PC-3 (cell line): ENCODE results near the gene KRTAP5-3. TPM values are rescaled to one million over a fixed set of nuclear protein-coding genes. Genes with fewer than 3 reads are reported as not detected.

Source experiments
- ATAC-seq: fragments of 200-7000 bp; cut with Tn5 transposase; 2 replicates; pipeline ENCODE4 v1.9.1; 2020; ENCODE audit warnings: mild to moderate bottlenecking, moderate library complexity
- Bru-seq: library from RNA; stranded (reverse); fragments of 400-500 nt; gene quantifications from one replicate; lab custom pipeline; 2021; lab: Mats Ljungman, UMichigan
- BruChase-seq, 2 experiments: library from RNA; stranded (reverse); fragments of 400-500 nt; gene quantifications; one replicate each; lab custom pipeline; 2021; lab: Mats Ljungman, UMichigan
- BruUV-seq: library from RNA; stranded (reverse); fragments of 400-500 nt; replicated peaks from 2 replicates; lab custom pipeline; 2021; lab: Mats Ljungman, UMichigan
- CTCF ChIA-PET: fragments of 300-600 bp; sonication (Branson Sonifier 250); formaldehyde crosslinking; loops from one replicate; lab custom pipeline; 2022; ENCODE audit warnings: antibody characterized with exemption; lab: Charles Lee
- POLR2A ChIA-PET: fragments of 300-600 bp; sonication (Branson Sonifier 250); formaldehyde crosslinking; loops from one replicate; lab custom pipeline; 2022; ENCODE audit warnings: antibody characterized with exemption; ENCODE audit not compliant: unreplicated experiment; lab: Charles Lee
- DNase-seq: peaks from one replicate; pipeline ENCODE4 v3.0.0-alpha.2; 2015
- H2AFZ ChIP-seq: fragments of 300-600 bp; sonication (generic); 2 replicates; pipeline ENCODE4 v1.6.0; 2016; ENCODE audit warnings: antibody characterized with exemption, low read length
- H3F3A ChIP-seq: fragments of 300-600 bp; sonication (generic); one replicate; pipeline ENCODE4 v1.6.0; 2017; ENCODE audit warnings: antibody characterized with exemption, low read length, control low read depth, mild to moderate bottlenecking; ENCODE audit not compliant: unreplicated experiment
- H3K27ac ChIP-seq: fragments of 300-600 bp; sonication (generic); 2 replicates; pipeline ENCODE4 v1.5.1; 2016; ENCODE audit warnings: mild to moderate bottlenecking, low read length
- H3K27me3 ChIP-seq: fragments of 300-600 bp; sonication (generic); 2 replicates; pipeline ENCODE4 v1.6.1; 2016; ENCODE audit warnings: low read length, mixed read lengths
- H3K36me3 ChIP-seq: fragments of 300-600 bp; sonication (generic); 2 replicates; pipeline ENCODE4 v1.6.1; 2016; ENCODE audit warnings: low read depth, mixed run types, low read length, mixed read lengths
- H3K4me1 ChIP-seq: fragments of 300-600 bp; sonication (generic); 2 replicates; pipeline ENCODE4 v1.5.1; 2016; ENCODE audit warnings: low read length; ENCODE audit not compliant: insufficient read depth
- H3K4me2 ChIP-seq: fragments of 300-600 bp; sonication (generic); 2 replicates; pipeline ENCODE4 v1.6.0; 2016; ENCODE audit warnings: low read length
- H3K4me3 ChIP-seq: fragments of 300-600 bp; sonication (generic); 2 replicates; pipeline ENCODE4 v1.5.1; 2016; ENCODE audit warnings: mild to moderate bottlenecking, low read length, mixed read lengths
- H3K79me2 ChIP-seq: fragments of 300-600 bp; sonication (generic); 2 replicates; pipeline ENCODE4 v1.6.1; 2017; ENCODE audit warnings: low read length, mixed read lengths
- H3K9ac ChIP-seq: fragments of 300-600 bp; sonication (generic); 2 replicates; pipeline ENCODE4 v1.6.0; 2016; ENCODE audit warnings: mild to moderate bottlenecking, low read length
- H3K9me2 ChIP-seq: fragments of 300-600 bp; sonication (generic); replicated peaks from 2 replicates; pipeline ENCODE4 v1.6.1; 2016; ENCODE audit warnings: mixed run types, low read length, mixed read lengths
- H3K9me3 ChIP-seq: fragments of 300-600 bp; sonication (generic); 2 replicates; pipeline ENCODE4 v1.6.1; 2016; ENCODE audit warnings: low read length, mixed read lengths
- H4K20me1 ChIP-seq: fragments of 300-600 bp; sonication (generic); 2 replicates; pipeline ENCODE4 v1.6.1; 2016; ENCODE audit warnings: low read length, mixed read lengths
- EZH2 ChIP-seq: fragments of 300-600 bp; sonication (generic); IDR thresholded peaks from one replicate; pipeline ENCODE4 v1.6.1; 2017; ENCODE audit warnings: antibody characterized with exemption, mild to moderate bottlenecking, low read length; ENCODE audit not compliant: unreplicated experiment
- EZH2phosphoT487 ChIP-seq: fragments of 300-600 bp; sonication (generic); IDR thresholded peaks from 2 replicates; pipeline ENCODE4 v1.6.1; 2018; ENCODE audit warnings: mild to moderate bottlenecking, antibody characterized with exemption, low read length, borderline replicate concordance
- intact Hi-C: fragments of 100-400 bp; cut with micrococcal nuclease; formaldehyde crosslinking; loops from 2 replicates; pipeline ENCODE4 v1.9.0; 2023
- long read RNA-seq: library from polyadenylated mRNA; unstranded; transcript quantifications from one replicate; pipeline ENCODE4 v2.0.0, GENCODE V29; 2021; ENCODE audit not compliant: unreplicated experiment
- total RNA-seq: library from RNA; depleted of rRNA; stranded (reverse); fragments of >200 nt; gene quantifications from 2 replicates; pipeline ENCODE4 v1.2.3, GENCODE V29; 2014; rRNA removed
- TF ChIP-seq, protein P1 (sequence below): fragments of 300-600 bp; sonication (generic); conservative IDR thresholded peaks from 2 replicates; pipeline ENCODE4 v1.5.1; 2017; ENCODE audit warnings: antibody characterized with exemption, low read depth, mild to moderate bottlenecking, low read length

Gene KRTAP5-3, protein sequence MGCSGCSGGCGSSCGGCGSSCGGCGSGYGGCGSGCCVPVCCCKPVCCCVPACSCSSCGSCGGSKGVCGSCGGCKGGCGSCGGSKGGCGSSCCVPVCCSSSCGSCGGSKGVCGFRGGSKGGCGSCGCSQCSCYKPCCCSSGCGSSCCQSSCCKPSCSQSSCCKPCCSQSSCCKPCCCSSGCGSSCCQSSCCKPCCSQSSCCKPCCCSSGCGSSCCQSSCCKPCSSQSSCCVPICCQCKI
- total RNA-seq (not detected in 2 replicates), Bru-seq, nascent RNA (not detected), BruChase-seq, experiment 1, labeled RNA remaining after a 6-hour chase (not detected), BruChase-seq, experiment 2, labeled RNA remaining after a 2-hour chase (not detected)
- long read RNA-seq = 0 reads

DNA sequence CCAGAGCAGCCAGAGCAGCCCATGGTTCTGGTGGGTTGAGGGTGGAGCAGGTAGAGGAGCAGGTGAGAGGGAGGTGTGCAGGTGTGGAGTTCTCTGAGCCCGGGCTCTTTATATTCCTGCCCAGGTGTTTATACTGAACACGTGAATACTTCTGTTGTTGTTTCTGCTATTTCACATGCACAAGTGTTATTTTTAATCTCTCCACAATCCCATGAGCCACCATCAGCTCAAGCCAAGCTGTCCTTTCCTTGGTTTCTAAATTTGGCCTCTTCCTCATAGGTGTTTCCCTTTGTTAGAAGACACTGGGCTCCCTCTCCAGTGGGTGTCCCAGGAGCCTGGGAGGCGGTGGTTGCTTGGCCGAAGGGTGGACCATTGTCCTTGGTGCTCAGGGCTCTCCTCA, at the start of gene KRTAP5-3:
TSS of gene KRTAP5-3 (minus strand) at position 101 of the 400 bp plus-strand sequence. CDS start at position 23, 78 bp downstream.
- ChIA-PET CTCF (no interaction called here), POLR2A (interaction anchor here (0.6 kb wide), 1 partner anchor 24 kb away, joined by 26 read pairs; no protein-coding TSS in a partner anchor)
- ATAC-seq (no peak), DNase-seq (no peak)
- TF ChIP-seq EZH2phosphoT487 (no peak), EZH2 (no peak)
- TF ChIP-seq, protein P1, sequence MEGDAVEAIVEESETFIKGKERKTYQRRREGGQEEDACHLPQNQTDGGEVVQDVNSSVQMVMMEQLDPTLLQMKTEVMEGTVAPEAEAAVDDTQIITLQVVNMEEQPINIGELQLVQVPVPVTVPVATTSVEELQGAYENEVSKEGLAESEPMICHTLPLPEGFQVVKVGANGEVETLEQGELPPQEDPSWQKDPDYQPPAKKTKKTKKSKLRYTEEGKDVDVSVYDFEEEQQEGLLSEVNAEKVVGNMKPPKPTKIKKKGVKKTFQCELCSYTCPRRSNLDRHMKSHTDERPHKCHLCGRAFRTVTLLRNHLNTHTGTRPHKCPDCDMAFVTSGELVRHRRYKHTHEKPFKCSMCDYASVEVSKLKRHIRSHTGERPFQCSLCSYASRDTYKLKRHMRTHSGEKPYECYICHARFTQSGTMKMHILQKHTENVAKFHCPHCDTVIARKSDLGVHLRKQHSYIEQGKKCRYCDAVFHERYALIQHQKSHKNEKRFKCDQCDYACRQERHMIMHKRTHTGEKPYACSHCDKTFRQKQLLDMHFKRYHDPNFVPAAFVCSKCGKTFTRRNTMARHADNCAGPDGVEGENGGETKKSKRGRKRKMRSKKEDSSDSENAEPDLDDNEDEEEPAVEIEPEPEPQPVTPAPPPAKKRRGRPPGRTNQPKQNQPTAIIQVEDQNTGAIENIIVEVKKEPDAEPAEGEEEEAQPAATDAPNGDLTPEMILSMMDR = no peak
- intact Hi-C loops = no loop called here
- H3K4me3 ChIP-seq = no peak within 1 kb of the TSS
- no peak within 1 kb of the TSS for H3K9ac ChIP-seq
- H3K9me2 ChIP-seq = no peaks in the 10 kb centered on the region
- H3K9me3 ChIP-seq = no peaks in the 10 kb centered on the region
- H3K27me3 ChIP-seq = peaks cover 20% of the 10 kb centered on the region
- no peak within 1 kb of the TSS for H3K4me2 ChIP-seq
- no peaks in the 10 kb centered on the region for H3K36me3 ChIP-seq
- H4K20me1 ChIP-seq = no peaks in the 10 kb centered on the region
- H3K79me2 ChIP-seq = no peaks in the 10 kb centered on the region
- BruUV-seq = no TSS peak
- no peak within 1 kb of the TSS for H3K27ac ChIP-seq
- no peaks in the 10 kb centered on the region for H3K4me1 ChIP-seq
- H3F3A ChIP-seq = no peaks in the 10 kb centered on the region
- H2AFZ ChIP-seq = no peak within 1 kb of the TSS

DNA sequence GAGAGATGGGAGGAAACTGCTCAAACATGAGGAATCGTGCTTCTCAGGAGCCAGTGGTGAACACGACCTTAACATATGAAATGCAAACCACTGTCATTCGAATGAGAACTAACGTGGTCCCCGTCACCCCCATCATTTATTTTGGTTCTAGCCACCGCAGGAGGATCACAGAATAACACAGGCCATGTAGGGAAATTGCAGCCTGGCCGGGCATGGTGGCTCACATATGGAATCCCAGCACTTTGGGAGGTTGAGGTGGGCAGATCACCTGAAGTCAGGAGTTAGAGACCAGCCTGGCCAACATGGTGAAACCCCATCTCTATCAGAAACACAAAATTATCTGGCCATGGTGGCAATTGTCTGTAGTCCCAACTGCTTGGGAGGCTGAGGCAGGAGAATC, 48.4 kb upstream of the KRTAP5-3 start:
- no peaks in the 10 kb centered on the region for H4K20me1 ChIP-seq
- H3K27me3 ChIP-seq = peaks cover 17% of the 10 kb centered on the region
- no peaks in the 10 kb centered on the region for H3K9me3 ChIP-seq
- ChIA-PET CTCF (no interaction called here), POLR2A (no interaction called here)
- no peaks in the 10 kb centered on the region for H3K79me2 ChIP-seq
- H3K27ac ChIP-seq = no peak overlapping the region
- H3K4me1 ChIP-seq = no peaks in the 10 kb centered on the region
- H3K9me2 ChIP-seq = no peaks in the 10 kb centered on the region
- H3K9ac ChIP-seq = no peak overlapping the region
- no peak overlapping the region for H2AFZ ChIP-seq
- H3K4me2 ChIP-seq = no peak overlapping the region
- TF ChIP-seq EZH2phosphoT487 (no peak), EZH2 (no peak)
- TF ChIP-seq, protein P1 = no peak
- no peaks in the 10 kb centered on the region for H3K36me3 ChIP-seq
- no TSS peak for BruUV-seq
- ATAC-seq (no peak), DNase-seq (no peak)
- intact Hi-C loops = no loop called here
- no peak overlapping the region for H3K4me3 ChIP-seq
- H3F3A ChIP-seq = no peaks in the 10 kb centered on the region

DNA sequence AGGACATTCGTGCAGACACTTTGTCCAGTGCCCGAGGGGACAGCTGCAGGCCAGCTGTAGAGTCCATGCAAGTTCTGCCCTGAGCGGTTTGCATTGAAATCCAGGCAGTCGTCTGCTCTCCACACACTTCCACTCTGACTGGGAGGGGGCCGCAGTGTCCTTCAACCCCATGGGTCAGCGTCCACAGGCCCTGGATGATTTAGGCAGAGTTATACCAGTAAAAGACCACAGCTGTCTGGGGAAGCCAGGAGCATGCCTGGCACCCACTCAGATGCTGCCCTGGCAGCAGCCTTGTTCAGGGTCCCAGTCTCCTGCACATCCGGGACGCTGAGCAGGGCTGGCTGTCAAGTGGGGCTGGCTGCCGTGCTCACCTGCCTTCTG, 47.8 kb upstream of the KRTAP5-3 start:
- POLR2A ChIA-PET = no interaction called here
- H2AFZ ChIP-seq = no peak overlapping the region
- no peak overlapping the region for H3K4me2 ChIP-seq
- no peak overlapping the region for H3K9ac ChIP-seq
- no peak overlapping the region for H3K4me3 ChIP-seq
- intact Hi-C loops = no loop called here
- H3F3A ChIP-seq = no peaks in the 10 kb centered on the region
- no peaks in the 10 kb centered on the region for H4K20me1 ChIP-seq
- H3K27me3 ChIP-seq = peaks cover 17% of the 10 kb centered on the region
- ATAC-seq (no peak), DNase-seq (no peak)
- no peak for TF ChIP-seq EZH2
- TF ChIP-seq, protein P1 = no peak
- TF ChIP-seq EZH2phosphoT487 = no peak
- no peaks in the 10 kb centered on the region for H3K79me2 ChIP-seq
- H3K27ac ChIP-seq = no peak overlapping the region
- H3K9me2 ChIP-seq = no peaks in the 10 kb centered on the region
- no TSS peak for BruUV-seq
- H3K36me3 ChIP-seq = no peaks in the 10 kb centered on the region
- H3K9me3 ChIP-seq = no peaks in the 10 kb centered on the region
- CTCF ChIA-PET = no interaction called here
- no peaks in the 10 kb centered on the region for H3K4me1 ChIP-seq
